OCI-LY1 (cell line): Measurements from ENCODE around the gene LSAMP.

Experiments used
- CTCF ChIP-seq: fragments of 200-600 bp; sonication (generic), shearing (Covaris generic); IDR thresholded peaks from 2 replicates; pipeline ENCODE4 v1.5.1; 2017; ENCODE audit warnings: mild to moderate bottlenecking, antibody characterized with exemption, low read length, moderate library complexity, mixed read lengths
- EZH2 ChIP-seq: fragments of 200-600 bp; sonication (generic), shearing (Covaris generic); IDR thresholded peaks from 2 replicates; pipeline ENCODE4 v1.8.0; 2017; ENCODE audit warnings: borderline replicate concordance, mixed run types, mild to moderate bottlenecking, antibody characterized with exemption, low read length, moderate library complexity, mixed read lengths

DNA sequence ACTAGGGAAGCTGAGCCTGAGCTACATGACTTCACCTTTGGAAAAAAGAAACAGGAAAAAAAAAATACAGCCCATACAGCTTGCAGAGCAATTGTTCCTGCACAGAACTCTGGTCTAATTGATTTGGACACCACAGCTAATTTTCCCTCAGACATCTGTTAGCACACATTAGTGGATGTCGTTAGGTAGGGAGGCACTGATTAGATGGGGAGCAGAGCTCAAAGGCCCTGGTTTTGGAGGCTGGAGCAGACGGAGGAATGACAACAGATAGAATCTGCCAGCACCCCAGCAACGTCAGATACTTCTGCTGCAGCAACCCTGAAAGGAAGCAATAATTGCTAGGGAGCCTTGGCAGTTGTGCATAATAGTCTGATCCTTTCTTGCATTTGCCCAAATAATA is 398.9 kb downstream of the LSAMP start:
- TF ChIP-seq CTCF = no peak
- TF ChIP-seq EZH2 = no peak
